Measurements from ENCODE around the gene FREM1. TPM values are rescaled to one million over a fixed set of nuclear protein-coding genes. Genes with fewer than 3 reads are reported as not detected.

The FREM1 gene
- total and polyA plus RNA-seq, 2 of the 4 experiments (the other 2 are of a cell fraction): under 0.01 TPM; not detected in 1

GRCh38 chr9:14956208-14956607, 46.0 kb upstream of the FREM1 start:
- in situ Hi-C loops (cut with MboI; ENCODE audit: low sequenced_read_pairs): no loop called here
- H3K9ac ChIP-seq (ENCODE audit: low read depth, low read length): no peak overlapping the region
- H3K4me1 ChIP-seq (ENCODE audit: control insufficient read depth, insufficient read depth, low read length): no peaks in the 10 kb centered on the region
- H3K79me1 ChIP-seq (ENCODE audit: low read depth in 1 of 2, low read length in 2 of 2): no peaks in the 10 kb centered on the region
- H3K4me3 ChIP-seq (ENCODE audit: insufficient read depth, low read depth, low read length): no peak overlapping the region
- no peak overlapping the region for H3K56ac ChIP-seq (ENCODE audit: extremely low read depth, insufficient read depth, low read length)
- dilution Hi-C loops (cut with HindIII; ENCODE audit: low sequenced_read_pairs, unreplicated experiment): no loop called here
- no peak overlapping the region for H2BK5ac ChIP-seq (ENCODE audit: low read depth, low read length, poor library complexity, severe bottlenecking)
- H4K8ac ChIP-seq (ENCODE audit: low read depth in 2 of 2, low read length in 2 of 2): no peak overlapping the region
- no peak overlapping the region for H2BK15ac ChIP-seq (ENCODE audit: low read depth, low read length)
- POLR2A ChIA-PET (ENCODE audit: unreplicated experiment): no interaction called here
- CTCF ChIA-PET: no interaction called here
- no peaks in the 10 kb centered on the region for H4K20me1 ChIP-seq (ENCODE audit: insufficient read depth, low read length)
- H2BK20ac ChIP-seq (ENCODE audit: low read depth, low read length): no peak overlapping the region
- H4K5ac ChIP-seq (ENCODE audit: low read depth, low read length): no peak overlapping the region
- H3K36me3 ChIP-seq (ENCODE audit: control insufficient read depth, insufficient read depth, low read length): no peaks in the 10 kb centered on the region
- no peak overlapping the region for H3K18ac ChIP-seq (ENCODE audit: low read depth, low read length)
- H3K9me3 ChIP-seq (ENCODE audit: control insufficient read depth, insufficient read depth, low read length): no peaks in the 10 kb centered on the region
- no CpG with 5 or more reads among the region's 2 CpGs for WGBS, 2 experiments (ENCODE audit: extremely low coverage in 2 of 2, insufficient read length in 1 of 2)
- H2AFZ ChIP-seq (replicated peaks; ENCODE audit: low read length, poor library complexity): no peak overlapping the region
- no peak overlapping the region for H3K4ac ChIP-seq (ENCODE audit: low read depth, low read length)
- TF ChIP-seq, protein P1, sequence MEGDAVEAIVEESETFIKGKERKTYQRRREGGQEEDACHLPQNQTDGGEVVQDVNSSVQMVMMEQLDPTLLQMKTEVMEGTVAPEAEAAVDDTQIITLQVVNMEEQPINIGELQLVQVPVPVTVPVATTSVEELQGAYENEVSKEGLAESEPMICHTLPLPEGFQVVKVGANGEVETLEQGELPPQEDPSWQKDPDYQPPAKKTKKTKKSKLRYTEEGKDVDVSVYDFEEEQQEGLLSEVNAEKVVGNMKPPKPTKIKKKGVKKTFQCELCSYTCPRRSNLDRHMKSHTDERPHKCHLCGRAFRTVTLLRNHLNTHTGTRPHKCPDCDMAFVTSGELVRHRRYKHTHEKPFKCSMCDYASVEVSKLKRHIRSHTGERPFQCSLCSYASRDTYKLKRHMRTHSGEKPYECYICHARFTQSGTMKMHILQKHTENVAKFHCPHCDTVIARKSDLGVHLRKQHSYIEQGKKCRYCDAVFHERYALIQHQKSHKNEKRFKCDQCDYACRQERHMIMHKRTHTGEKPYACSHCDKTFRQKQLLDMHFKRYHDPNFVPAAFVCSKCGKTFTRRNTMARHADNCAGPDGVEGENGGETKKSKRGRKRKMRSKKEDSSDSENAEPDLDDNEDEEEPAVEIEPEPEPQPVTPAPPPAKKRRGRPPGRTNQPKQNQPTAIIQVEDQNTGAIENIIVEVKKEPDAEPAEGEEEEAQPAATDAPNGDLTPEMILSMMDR (conservative IDR thresholded peaks at IDR 0.05; ENCODE audit: low read depth, low read length): no peak
- TF ChIP-seq MAFK (IDR thresholded peaks at IDR 0.05; ENCODE audit: low read depth, low read length): no peak
- TF ChIP-seq MAZ (IDR thresholded peaks at IDR 0.05; ENCODE audit: borderline replicate concordance, low read depth, low read length): no peak
- TF ChIP-seq, protein P2, sequence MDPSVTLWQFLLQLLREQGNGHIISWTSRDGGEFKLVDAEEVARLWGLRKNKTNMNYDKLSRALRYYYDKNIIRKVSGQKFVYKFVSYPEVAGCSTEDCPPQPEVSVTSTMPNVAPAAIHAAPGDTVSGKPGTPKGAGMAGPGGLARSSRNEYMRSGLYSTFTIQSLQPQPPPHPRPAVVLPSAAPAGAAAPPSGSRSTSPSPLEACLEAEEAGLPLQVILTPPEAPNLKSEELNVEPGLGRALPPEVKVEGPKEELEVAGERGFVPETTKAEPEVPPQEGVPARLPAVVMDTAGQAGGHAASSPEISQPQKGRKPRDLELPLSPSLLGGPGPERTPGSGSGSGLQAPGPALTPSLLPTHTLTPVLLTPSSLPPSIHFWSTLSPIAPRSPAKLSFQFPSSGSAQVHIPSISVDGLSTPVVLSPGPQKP (IDR thresholded peaks at IDR 0.05; ENCODE audit: borderline replicate concordance, low read depth, low read length): no peak
- H2AK5ac ChIP-seq (ENCODE audit: low read depth, low read length): no peak overlapping the region
- no peak overlapping the region for H3K14ac ChIP-seq (replicated peaks; ENCODE audit: low read depth, low read length)
- no peak overlapping the region for H3K4me2 ChIP-seq (ENCODE audit: low read depth, low read length)
- H3K23ac ChIP-seq (ENCODE audit: low read depth, low read length): no peak overlapping the region
- H3K27ac ChIP-seq (ENCODE audit: insufficient read depth, low read length): no peak overlapping the region
- H2BK120ac ChIP-seq (ENCODE audit: low read depth, low read length): no peak overlapping the region
- no peaks in the 10 kb centered on the region for H3K9me1 ChIP-seq (ENCODE audit: insufficient read depth, low read length)
- H3K27me3 ChIP-seq (ENCODE audit: control insufficient read depth, insufficient read depth, low read length): no peaks in the 10 kb centered on the region
- intact Hi-C loops (cut with micrococcal nuclease): no loop called here
- ATAC-seq (ENCODE audit: low read depth): no peak
- BruUV-seq (replicated peaks): no TSS peak
- DNase-seq: no peak
- no peak overlapping the region for H2AK9ac ChIP-seq (replicated peaks; ENCODE audit: low read depth, low read length, poor library complexity)
- no peak overlapping the region for H4K91ac ChIP-seq (ENCODE audit: insufficient read depth, low read depth, low read length)

Measured in IMR-90 (cell line).